Type B pancreatic cell (in vitro differentiated cells): Measurements from ENCODE around the gene ADAM33. TPM values are rescaled to one million over a fixed set of nuclear protein-coding genes. Genes with fewer than 3 reads are reported as not detected.

Experiments
- DNase-seq: peaks from one replicate; pipeline ENCODE4 v3.0.0; 2021; ENCODE audit warnings: mixed read lengths; ENCODE audit not compliant: unreplicated experiment; ENCODE audit errors: extremely low spot score
- H3K27ac Mint-ChIP-seq: 2 replicates; pipeline ENCODE4 v1.8.0; 2021; ENCODE audit warnings: mild to moderate bottlenecking, mixed read lengths
- H3K27me3 Mint-ChIP-seq: 2 replicates; pipeline ENCODE4 v1.8.0; 2021; ENCODE audit warnings: mixed read lengths
- H3K36me3 Mint-ChIP-seq: 2 replicates; pipeline ENCODE4 v1.8.0; 2021; ENCODE audit warnings: mixed read lengths
- H3K4me1 Mint-ChIP-seq: one replicate; pipeline ENCODE4 v1.8.0; 2021; ENCODE audit warnings: mixed read lengths; ENCODE audit not compliant: unreplicated experiment
- H3K4me3 Mint-ChIP-seq: 2 replicates; pipeline ENCODE4 v1.8.0; 2021; ENCODE audit warnings: mild to moderate bottlenecking, mixed read lengths
- H3K9me3 Mint-ChIP-seq: 2 replicates; pipeline ENCODE4 v1.8.0; 2021; ENCODE audit warnings: mixed read lengths
- CTCF ChIP-seq: fragments of 200-600 bp; sonication (generic); conservative IDR thresholded peaks from 2 replicates; pipeline ENCODE4 v1.5.0; 2021; ENCODE audit warnings: antibody characterized with exemption, mild to moderate bottlenecking
- total RNA-seq: library from RNA; stranded (reverse); gene quantifications from 2 replicates; pipeline ENCODE4 v1.2.1, GENCODE V29; 2021; ENCODE audit warnings: low replicate concordance

ADAM33 gene
- total RNA-seq, 1 donor from 2014 or later, result 8.2 TPM

- Mint-ChIP-seq H3K4me1 (no peaks in the 10 kb centered on the region), H3K36me3 (no peaks in the 10 kb centered on the region), H3K27ac (no peak overlapping the region), H3K4me3 (no peak overlapping the region), H3K9me3 (no peaks in the 10 kb centered on the region), H3K27me3 (peaks cover 5% of the 10 kb centered on the region)
- no peak for TF ChIP-seq CTCF
- DNase-seq, result no peak
Observed at GRCh38 chr20:3701061-3701998, 19.5 kb upstream of the ADAM33 start.

GRCh38 chr20:3699037-3699436, 17.2 kb upstream of the ADAM33 start:
- H3K4me1 Mint-ChIP-seq, result no peaks in the 10 kb centered on the region
- H3K36me3 Mint-ChIP-seq, result no peaks in the 10 kb centered on the region
- H3K9me3 Mint-ChIP-seq, result no peaks in the 10 kb centered on the region
- H3K27me3 Mint-ChIP-seq, result peaks cover 5% of the 10 kb centered on the region
- no peak for TF ChIP-seq CTCF
- DNase-seq, result no peak
- no peak overlapping the region for H3K4me3 Mint-ChIP-seq
- H3K27ac Mint-ChIP-seq, result no peak overlapping the region

GRCh38 chr20:3698591-3699001, 16.8 kb upstream of the ADAM33 start:
- no peaks in the 10 kb centered on the region for H3K36me3 Mint-ChIP-seq
- peaks cover 5% of the 10 kb centered on the region for H3K27me3 Mint-ChIP-seq
- H3K27ac Mint-ChIP-seq, result no peak overlapping the region
- DNase-seq, result no peak
- H3K4me1 Mint-ChIP-seq, result no peaks in the 10 kb centered on the region
- TF ChIP-seq CTCF, result no peak
- H3K9me3 Mint-ChIP-seq, result no peaks in the 10 kb centered on the region
- H3K4me3 Mint-ChIP-seq, result no peak overlapping the region

GRCh38 chr20:3697588-3698305, 15.9 kb upstream of the ADAM33 start:
- DNase-seq, result no peak
- Mint-ChIP-seq H3K27ac (no peak overlapping the region), H3K4me3 (no peak overlapping the region), H3K27me3 (peaks cover 5% of the 10 kb centered on the region), H3K4me1 (no peaks in the 10 kb centered on the region), H3K9me3 (no peaks in the 10 kb centered on the region), H3K36me3 (no peaks in the 10 kb centered on the region)
- no peak for TF ChIP-seq CTCF

GRCh38 chr20:3696745-3697587, 15.2 kb upstream of the ADAM33 start:
- H3K36me3 Mint-ChIP-seq, result no peaks in the 10 kb centered on the region
- peaks cover 2% of the 10 kb centered on the region for H3K27me3 Mint-ChIP-seq
- DNase-seq, result no peak

More at GRCh38 chr20:3696745-3697587, 15.2 kb upstream of the ADAM33 start:
- H3K9me3 Mint-ChIP-seq, result no peaks in the 10 kb centered on the region
- H3K27ac Mint-ChIP-seq, result no peak overlapping the region
- H3K4me3 Mint-ChIP-seq, result no peak overlapping the region
- H3K4me1 Mint-ChIP-seq, result no peaks in the 10 kb centered on the region
- TF ChIP-seq CTCF, result no peak
